Measurements from ENCODE around the gene LRRC37A.
"Not testable (repeated sequence)": the region's sequence is repeated elsewhere in the genome, so short reads cannot be mapped to it uniquely, and the experiment has no call there.

Gene LRRC37A

DNA sequence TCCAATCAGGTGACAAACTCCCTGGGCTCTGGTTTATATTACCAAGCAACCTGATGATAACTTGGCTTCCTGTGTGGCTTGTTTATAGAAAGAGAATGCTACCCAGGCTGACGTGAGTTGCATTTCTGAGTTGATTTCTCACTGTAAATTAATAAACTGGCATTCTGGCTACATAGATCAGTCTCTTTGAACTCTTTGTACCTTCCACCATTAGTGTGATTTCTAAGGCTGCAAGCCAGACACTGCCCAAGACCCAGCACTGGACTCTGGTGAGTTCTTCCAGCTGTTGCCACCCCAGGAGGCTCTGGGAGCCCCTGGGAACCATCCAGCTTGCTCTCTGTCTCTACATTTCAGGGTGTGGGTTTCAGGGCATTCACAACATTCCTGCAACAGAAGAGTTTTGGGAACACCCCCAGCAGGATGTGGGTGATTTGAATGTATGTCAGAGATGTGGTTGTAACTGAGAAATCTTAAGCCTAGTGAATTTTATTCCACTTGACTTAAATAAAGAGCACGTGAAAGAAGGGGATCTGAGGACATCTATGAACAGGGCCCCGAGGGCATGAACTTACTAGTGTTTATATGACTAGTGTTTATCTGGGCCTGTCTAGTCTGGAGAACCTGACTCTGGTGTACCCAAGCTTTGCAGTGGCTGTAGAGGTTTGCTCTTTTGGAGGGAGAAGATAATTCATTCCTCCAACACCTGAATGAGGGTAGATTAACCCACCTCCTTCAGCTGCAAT is 30.3 kb upstream of the LRRC37A start:
- Mint-ChIP-seq H3K4me1 (peaks cover 17% of the 10 kb centered on the region), H3K9me3 (peaks cover 5% of the 10 kb centered on the region), H3K27me3 (ENCODE audit: low read depth, poor library complexity) (peaks cover 91% of the 10 kb centered on the region), H3K36me3 (ENCODE audit: low read depth) (peaks cover 7% of the 10 kb centered on the region), H3K27ac (no peak overlapping the region), H3K4me3 (peak overlapping the region; percentile 18)
- DNase-seq = no peak
- TF ChIP-seq CTCF (IDR thresholded peaks at IDR 0.05) = no peak

- peaks cover 97% of the 10 kb centered on the region for H3K27me3 Mint-ChIP-seq (ENCODE audit: low read depth, poor library complexity)
- peak overlapping the region; percentile 87 for H3K4me3 Mint-ChIP-seq
- H3K4me1 Mint-ChIP-seq = peaks cover 17% of the 10 kb centered on the region
- H3K27ac Mint-ChIP-seq = peak overlapping the region; percentile 46
- not testable (repeated sequence) for DNase-seq; H3K9me3 Mint-ChIP-seq; H3K36me3 Mint-ChIP-seq (ENCODE audit: low read depth)
Observed at GRCh38 chr17:46266063-46266655, 28.8 kb upstream of the LRRC37A start.

DNA sequence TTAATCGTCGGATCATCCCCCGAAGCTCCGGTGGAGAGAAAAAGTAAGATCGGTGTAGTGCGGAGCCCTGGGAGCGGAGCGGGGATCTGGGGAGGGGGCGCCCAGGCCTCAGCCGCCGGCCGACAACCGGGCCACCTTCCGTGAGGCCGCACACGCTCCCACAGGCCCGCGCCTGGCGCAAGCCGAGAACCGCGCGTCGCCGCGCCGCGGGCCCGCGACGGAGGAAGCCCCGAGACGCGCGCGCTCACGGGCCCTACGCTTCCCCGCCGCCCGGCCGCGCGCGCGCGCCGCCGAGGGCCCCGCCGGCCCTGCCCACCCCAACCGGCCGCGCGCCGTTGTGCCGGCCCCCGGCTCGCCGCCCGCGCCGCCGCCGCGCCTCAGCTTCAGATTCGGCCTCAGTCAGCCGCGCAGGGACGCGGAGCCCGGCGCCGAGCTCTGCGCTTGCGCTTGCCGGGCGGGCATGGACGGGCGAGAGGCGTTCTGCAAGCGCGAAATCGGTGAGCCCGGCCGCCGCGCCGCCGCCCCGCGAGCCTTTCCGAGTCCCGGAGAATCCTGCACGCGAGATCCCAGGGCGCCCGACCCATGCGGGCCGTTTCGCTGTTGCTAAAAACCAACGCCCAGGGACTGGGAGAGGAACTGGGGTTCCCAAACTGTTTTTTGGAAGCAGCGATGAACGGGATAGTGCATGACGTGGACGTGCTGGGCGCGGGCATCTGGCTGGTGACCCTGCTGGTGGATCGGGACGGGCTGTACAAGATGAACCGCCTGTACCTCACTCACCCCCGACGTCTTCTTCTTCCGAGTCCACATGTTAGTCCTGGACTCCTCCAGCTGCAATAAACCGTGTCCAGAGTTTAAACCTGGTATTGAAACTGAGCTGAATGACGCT is 28.0 kb upstream of the LRRC37A start:
- H3K9me3 Mint-ChIP-seq = no peaks in the 10 kb centered on the region
- peaks cover 17% of the 10 kb centered on the region for H3K4me1 Mint-ChIP-seq
- TF ChIP-seq CTCF (IDR thresholded peaks at IDR 0.05) = no peak
- H3K36me3 Mint-ChIP-seq (ENCODE audit: low read depth) = no peaks in the 10 kb centered on the region
- peak overlapping the region; percentile 88 for H3K4me3 Mint-ChIP-seq
- peaks cover 97% of the 10 kb centered on the region for H3K27me3 Mint-ChIP-seq (ENCODE audit: low read depth, poor library complexity)
- DNase-seq = peak; percentile 89
- peak overlapping the region; percentile 46 for H3K27ac Mint-ChIP-seq

- TF ChIP-seq CTCF (IDR thresholded peaks at IDR 0.05) = no peak
- no peaks in the 10 kb centered on the region for H3K36me3 Mint-ChIP-seq (ENCODE audit: low read depth)
- DNase-seq = no peak
- peaks cover 93% of the 10 kb centered on the region for H3K27me3 Mint-ChIP-seq (ENCODE audit: low read depth, poor library complexity)
- H3K4me3 Mint-ChIP-seq = no peak overlapping the region
- no peak overlapping the region for H3K27ac Mint-ChIP-seq
- H3K9me3 Mint-ChIP-seq = no peaks in the 10 kb centered on the region
- H3K4me1 Mint-ChIP-seq = peaks cover 17% of the 10 kb centered on the region
Observed at GRCh38 chr17:46270032-46270431, 24.9 kb upstream of the LRRC37A start.

GRCh38 chr17:46273541-46274236 is 21.2 kb upstream of the LRRC37A start:
- no peak overlapping the region for H3K4me3 Mint-ChIP-seq
- H3K27ac Mint-ChIP-seq = no peak overlapping the region
- no peaks in the 10 kb centered on the region for H3K4me1 Mint-ChIP-seq
- H3K27me3 Mint-ChIP-seq (ENCODE audit: low read depth, poor library complexity) = peaks cover 80% of the 10 kb centered on the region
- no peaks in the 10 kb centered on the region for H3K9me3 Mint-ChIP-seq
- DNase-seq = no peak
- no peak for TF ChIP-seq CTCF (IDR thresholded peaks at IDR 0.05)
- no peaks in the 10 kb centered on the region for H3K36me3 Mint-ChIP-seq (ENCODE audit: low read depth)

DNA sequence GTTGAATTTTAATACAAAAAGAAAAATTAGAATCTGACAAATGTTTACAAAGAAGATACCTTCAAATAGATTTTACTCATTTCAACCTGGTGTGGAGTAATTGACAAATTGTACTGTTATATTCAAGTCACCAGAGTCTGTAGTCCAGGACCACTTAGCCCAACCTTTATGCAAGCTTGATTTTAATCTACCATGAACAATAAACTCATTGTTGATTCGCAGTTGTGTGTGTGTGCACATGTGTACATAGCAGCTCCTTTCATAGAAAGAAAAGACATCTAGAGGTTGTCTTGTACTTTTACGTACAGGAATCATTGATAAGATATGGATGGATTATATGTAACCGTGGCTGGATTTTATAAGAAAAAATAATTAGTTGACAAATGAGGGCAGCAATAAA is 20.7 kb upstream of the LRRC37A start:
- H3K27me3 Mint-ChIP-seq (ENCODE audit: low read depth, poor library complexity) = peaks cover 75% of the 10 kb centered on the region

GRCh38 chr17:46276728-46277479 is 18.0 kb upstream of the LRRC37A start:
- DNase-seq = not testable (repeated sequence)

More for the DNA sequence above, 20.7 kb upstream of the LRRC37A start:
- TF ChIP-seq CTCF (IDR thresholded peaks at IDR 0.05) = no peak
- DNase-seq = no peak
- no peak overlapping the region for H3K4me3 Mint-ChIP-seq
- H3K36me3 Mint-ChIP-seq (ENCODE audit: low read depth) = no peaks in the 10 kb centered on the region
- H3K4me1 Mint-ChIP-seq = no peaks in the 10 kb centered on the region
- H3K27ac Mint-ChIP-seq = no peak overlapping the region
- no peaks in the 10 kb centered on the region for H3K9me3 Mint-ChIP-seq

DNA sequence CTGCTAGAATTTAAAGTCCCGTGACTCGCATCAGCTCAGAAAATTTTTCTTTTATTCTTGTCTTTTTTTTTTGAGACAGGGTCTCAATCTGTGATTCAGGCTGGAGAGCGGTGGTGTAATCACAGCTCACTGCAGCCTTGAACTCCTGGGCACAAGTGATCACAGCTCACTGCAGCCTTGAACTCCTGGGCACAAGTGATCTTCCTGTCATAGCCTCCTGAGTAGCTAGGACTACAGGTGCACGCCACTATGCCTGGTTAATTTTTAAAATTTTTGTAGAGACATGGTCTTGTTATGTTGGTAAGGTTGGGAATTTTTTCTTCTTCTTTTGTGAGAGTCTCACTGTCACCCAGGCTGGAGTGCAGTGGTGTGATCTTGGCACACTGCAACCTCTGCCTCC is 13.6 kb upstream of the LRRC37A start:
- not testable (repeated sequence) for H3K4me3 Mint-ChIP-seq; H3K9me3 Mint-ChIP-seq; H3K36me3 Mint-ChIP-seq (ENCODE audit: low read depth); DNase-seq; H3K27ac Mint-ChIP-seq
- Mint-ChIP-seq H3K27me3 (ENCODE audit: low read depth, poor library complexity) (peaks cover 23% of the 10 kb centered on the region), H3K4me1 (peaks cover 13% of the 10 kb centered on the region)

More at GRCh38 chr17:46276728-46277479, 18.0 kb upstream of the LRRC37A start:
- H3K4me1 Mint-ChIP-seq; H3K36me3 Mint-ChIP-seq (ENCODE audit: low read depth); H3K4me3 Mint-ChIP-seq; H3K27ac Mint-ChIP-seq; H3K9me3 Mint-ChIP-seq: not testable (repeated sequence)
- H3K27me3 Mint-ChIP-seq (ENCODE audit: low read depth, poor library complexity) = peaks cover 49% of the 10 kb centered on the region

All from nephron progenitor cell (in vitro differentiated cells).